GF-D8 (cell line): ENCODE results near the gene ACTMAP.
"Not testable (repeated sequence)": the region's sequence is repeated elsewhere in the genome, so short reads cannot be mapped to it uniquely, and the experiment has no call there.

Experiments
- DNase-seq: peaks from one replicate; lab custom pipeline; 2025; lab: John Stamatoyannopoulos, UW

The ACTMAP gene, protein sequence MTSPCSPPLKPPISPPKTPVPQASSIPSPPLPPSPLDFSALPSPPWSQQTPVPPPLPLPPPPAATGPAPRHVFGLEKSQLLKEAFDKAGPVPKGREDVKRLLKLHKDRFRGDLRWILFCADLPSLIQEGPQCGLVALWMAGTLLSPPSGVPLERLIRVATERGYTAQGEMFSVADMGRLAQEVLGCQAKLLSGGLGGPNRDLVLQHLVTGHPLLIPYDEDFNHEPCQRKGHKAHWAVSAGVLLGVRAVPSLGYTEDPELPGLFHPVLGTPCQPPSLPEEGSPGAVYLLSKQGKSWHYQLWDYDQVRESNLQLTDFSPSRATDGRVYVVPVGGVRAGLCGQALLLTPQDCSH

DNA sequence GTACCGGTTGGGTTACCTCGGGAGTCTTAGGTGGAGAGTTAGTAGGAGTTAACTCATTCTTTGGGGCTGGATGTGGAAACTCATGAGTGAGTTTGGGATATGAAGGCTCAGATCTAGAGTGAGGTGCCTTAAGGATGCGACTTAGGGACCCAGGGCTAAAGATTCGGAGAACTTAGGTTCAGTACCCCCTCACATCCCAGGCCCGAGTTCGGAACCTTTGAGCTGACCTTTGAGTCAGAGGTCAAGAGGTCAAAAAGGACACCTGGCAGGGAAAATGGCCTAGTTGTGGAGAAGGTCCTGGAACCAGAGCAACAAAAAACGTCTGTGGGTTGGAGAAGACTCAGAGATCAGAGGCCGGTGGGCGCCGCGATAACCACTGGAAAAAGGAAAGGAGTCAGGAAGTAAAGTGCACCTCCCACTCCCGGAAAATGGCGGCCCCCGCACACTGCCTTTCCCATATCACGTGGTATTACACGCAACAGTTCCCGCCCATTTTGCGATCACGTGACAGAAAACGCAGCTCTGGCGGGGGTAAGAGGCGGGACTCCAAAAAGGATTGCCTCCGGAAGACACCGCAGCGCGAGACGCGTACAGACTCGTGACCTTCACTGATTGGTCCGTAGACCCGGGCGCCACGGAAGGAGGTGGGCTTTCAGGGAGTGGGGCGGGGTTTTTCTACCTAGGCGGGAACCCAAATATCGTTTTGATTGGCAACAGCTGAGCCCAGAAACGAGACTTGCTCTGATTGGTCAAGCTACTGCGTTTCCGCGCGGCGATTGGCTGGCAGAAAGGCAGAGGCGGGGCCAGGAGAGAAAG is at the start of gene ACTMAP:
ACTMAP (minus strand) TSS at position 420 of the 816 bp plus-strand sequence. CDS start 674 bp downstream, outside the sequence.
- peak; percentile 99 for DNase-seq

DNA sequence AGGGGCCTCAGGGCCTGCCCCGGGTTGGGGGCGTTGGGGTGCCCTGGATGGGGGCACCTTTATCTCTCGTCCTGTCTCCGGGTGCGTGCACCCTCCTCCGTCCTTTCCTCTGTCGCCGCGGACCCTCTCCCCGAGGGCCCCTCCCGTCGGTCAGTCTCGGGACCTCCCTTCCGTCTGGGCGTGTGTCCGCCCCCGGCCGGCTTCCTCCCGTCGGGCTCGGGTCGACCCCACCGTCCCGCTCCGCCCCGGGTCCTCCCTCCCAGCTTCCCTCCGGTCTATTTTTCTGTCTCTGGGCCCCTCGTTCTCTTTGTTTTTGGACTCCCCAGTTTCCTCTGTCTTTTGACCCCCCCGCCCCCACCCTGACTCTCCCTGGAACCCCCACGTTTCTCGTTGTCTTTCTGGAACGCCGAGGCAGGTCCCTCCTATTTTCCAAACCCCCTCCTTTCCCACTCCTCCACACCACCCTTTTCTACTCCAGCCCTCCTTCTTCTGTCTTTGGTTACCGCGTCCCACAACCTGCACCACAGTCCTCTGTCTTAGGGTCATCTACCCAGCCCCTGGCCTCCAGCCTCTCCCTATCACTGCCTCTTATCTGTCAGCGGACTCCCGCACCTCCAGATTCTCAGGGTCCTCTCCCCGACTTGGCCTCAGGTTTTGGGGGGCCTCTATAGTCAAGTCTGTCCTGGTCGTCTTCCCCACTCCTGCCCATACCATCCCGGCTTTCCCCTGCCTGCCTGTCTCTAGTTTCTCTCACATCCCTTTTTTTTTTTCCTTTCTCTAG is 49.5 kb upstream of the ACTMAP start:
- DNase-seq = no peak

DNA sequence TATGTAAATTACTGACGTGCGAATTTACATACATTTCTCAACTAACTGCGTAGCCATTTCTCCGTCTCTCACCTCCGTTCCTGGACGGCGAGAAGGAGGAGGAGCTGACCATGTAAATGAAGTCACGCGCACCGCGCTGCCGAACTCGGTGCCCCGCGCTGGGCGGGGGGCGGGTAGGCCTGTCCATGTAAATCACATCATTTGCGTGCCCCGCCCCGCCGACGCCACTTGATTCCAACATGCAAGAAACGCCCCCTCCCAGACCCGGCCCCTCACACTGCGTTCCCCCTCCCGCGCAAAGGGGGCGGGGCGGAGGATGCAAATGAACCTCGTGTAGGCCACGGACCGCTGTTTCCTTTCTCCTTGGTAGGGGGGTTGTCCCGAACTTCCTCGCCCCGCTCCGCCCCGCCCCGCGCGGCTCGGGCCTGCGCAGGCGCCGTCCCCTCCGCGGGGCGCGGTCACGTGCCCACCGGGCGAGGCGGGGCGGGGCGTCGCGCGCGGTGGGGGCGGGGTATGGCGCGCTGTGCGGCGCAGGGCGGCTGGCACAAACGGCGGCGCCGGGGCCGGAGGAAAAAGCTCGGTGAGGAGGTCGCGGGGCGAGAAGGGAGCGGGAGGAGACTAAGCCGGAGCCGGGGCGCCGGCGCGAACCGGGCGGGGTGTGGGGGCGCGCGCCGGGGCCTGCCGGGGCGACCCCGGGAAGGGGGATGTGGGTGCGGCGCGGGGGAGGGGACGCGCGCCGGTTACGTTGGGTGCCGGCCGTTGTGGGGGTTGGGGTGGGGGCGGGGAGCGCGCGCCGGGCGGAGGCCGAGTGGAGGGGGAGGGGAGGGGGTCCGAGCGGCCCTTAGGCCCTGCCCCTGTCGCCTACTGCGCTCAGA is 48.6 kb upstream of the ACTMAP start, which contains the start of gene EGLN2:
EGLN2 (plus strand) TSS at position 509 of the 875 bp plus-strand sequence. CDS start 1,382 bp downstream, outside the sequence.
- DNase-seq = peak; percentile 99

DNA sequence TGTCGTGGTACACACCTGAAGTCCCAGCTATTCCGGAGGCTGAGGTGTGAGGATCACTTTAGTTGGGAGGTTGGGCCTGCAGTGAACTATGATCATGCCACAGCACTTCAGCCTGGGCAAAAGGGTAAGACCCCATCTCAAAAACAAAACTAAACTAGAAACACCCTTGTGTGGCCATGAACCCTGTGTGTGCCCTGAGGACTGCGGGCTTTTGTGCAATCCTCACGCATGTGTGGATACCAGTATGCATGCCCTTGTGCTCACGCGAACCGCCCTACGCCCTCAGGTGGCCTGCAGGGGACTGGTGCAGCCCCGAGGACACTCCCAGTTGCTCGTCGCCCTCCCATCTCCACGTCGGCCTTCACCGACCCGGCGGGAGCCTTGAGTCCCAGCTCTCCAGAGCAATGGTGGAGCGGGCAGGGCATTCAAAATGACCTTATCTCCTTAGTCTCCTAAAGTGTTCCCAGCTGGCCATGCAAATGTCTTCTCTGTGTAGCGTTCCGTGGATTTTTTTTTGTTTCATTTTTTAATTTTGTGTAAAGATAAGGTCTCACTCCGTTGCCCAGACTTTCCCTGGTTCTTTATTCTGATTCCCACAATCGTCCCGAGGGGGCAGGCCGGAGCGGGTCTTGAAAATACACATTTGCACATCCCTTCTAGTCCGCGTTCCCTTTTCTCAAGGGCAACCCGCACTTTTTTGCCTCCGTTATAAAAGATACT is 47.8 kb upstream of the ACTMAP start:
- peak; percentile 76 for DNase-seq

DNA sequence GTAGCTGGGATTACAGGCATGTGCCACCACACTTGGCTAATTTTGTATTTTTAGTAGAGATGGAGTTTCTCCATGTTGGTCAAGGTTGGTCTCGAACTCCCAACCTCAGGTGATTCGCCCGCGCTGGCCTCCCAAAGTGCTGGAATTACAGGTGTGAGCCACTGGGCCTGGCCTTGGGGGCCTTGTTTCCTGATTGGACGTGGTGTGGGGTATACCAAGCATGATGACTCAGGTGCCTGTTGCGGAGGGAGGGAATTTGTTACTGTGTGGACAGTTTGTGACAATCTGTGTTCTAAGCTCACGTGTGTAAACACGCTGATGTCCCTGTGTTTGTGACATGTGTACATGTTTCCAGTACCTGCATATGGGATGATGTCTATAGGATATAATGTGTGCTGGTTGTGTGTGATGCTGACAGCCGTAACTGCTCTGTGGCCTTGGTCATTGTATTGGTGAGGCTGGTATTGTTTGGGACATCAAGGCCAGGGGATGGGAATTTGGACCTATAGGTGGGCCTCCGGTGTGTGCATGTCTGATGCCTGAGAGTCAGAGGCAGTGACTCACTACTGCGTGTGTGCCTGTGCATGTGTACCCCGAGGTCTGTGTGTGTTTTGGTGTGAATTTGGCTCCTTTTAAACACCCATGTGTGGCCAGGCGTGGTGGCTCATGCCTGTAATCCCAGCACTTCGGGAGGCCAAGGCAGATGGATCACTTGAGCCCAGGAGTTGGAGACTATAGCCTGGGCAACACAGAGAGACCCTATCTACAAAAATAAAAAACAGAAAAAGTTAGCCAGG is 47.1 kb upstream of the ACTMAP start:
- no peak for DNase-seq

DNA sequence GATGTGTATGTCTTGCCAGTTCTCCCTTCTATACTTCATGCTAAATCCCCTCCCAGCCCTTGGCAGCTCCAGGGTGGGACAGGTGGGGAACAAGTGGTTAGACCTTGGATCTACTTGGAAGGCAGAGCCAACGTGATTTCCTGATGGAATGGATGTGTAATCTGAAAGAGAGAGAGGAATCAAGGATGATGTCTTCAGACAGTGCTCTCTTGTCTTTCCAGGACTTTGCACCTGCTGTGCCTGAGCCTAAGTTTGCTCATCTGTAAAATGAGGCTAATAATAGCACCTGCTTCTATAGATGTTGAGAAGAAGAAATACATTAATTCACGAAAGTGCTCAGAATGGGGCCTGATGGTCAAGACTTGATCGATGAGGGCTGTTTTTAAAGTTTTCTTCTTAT is 41.7 kb upstream of the ACTMAP start:
- no peak for DNase-seq

DNA sequence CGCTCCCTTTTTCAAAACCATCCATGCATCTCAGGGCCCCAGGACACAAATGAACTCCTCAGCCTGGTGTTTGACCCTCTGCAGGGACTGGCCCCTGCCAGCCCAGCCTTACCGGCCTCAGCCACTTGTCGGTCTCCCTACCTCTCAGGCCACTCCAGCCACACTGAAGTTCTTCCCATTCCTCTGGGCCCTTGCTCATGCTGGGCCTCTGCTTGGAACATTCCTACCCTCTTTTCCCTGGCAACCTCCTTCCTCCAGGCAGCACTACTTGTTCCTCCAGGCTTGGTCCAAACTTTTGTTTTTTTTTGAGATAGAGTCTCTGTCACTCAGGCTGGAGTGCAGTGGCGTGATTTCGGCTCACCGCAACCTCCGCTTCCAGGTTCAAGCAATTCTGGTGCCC is 41.1 kb upstream of the ACTMAP start:
- DNase-seq = no peak

DNA sequence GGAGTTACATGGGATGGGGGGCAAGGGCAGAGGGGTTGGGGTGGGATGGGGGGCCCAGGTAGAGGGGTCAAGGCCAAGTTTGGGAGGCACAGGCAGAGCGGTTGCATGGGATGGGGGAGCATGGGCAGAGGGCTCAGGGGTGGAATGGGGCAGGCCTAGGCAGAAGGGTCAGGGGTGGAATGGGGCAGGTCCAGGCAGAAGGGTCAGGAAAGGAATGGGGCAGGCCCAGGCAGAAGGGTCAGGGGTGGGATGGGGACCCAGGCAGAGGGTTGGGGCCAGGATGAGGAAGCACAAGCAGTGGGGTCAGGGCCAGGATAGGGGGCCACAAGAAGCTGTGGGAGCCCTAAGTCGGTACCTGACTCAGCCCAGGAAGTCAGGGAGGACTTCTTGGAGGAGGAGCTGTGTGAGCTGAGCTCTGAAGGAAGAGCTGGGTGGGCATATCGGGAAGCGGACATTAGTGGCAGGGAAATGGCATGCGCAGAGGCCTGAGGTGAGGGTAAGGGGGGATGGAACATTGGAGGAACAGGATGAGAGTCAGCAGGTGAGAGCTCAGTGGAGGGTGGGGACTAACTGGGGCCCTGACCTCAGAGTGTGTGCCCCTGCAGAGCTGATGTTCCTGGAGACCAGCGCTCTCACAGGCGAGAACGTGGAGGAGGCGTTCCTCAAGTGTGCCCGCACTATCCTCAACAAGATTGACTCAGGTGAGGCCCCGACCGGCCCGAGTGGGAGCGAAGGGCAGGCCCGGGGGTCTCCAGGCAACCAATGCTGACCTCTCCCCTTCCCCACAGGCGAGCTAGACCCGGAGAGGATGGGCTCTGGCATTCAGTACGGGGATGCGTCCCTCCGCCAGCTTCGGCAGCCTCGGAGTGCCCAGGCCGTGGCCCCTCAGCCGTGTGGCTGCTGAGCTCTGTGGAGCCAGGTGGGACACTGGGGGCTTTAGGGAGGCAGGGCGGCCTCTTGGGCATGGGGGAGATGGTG is 36.1 kb upstream of the ACTMAP start:
- DNase-seq = no peak

DNA sequence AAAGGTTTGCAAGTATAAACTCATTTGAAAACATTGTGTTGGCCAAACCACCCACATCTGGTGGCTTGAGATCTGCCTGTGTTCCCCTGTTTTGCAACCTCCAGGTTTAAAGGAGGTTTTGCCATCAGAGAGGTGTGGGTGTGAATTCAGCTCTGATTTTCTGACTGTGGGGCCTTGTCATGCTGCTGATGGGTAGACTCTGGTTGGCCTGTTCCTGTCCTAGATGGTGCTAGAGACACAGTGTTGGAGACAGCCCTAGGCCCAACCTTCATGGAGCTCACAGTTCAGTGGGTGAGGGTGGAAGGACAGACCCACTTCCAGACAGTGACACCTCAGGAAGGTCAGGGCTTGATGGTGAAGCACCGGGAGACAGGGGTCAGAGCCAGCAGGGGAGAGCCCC is 35.2 kb upstream of the ACTMAP start:
- no peak for DNase-seq

DNA sequence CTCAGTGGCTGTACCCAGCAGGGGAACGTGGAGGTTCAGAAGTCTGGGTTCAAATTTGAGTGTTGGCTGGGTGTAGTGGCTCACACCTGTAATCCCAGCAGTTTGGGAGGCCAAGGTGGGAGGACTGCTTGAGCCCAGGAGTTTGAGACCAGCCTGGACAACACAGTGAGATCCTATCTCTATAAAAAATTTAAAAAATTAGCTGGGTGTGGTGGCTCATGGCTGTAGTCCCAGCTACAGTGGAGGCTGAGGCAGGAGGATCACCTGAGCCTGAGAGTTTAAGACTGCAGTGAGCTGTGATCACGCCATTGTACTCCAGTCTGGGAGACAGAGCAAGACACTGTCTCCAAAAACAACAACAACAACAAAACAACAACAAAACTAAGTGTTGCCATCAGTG is 33.9 kb upstream of the ACTMAP start:
- DNase-seq = not testable (repeated sequence)

DNA sequence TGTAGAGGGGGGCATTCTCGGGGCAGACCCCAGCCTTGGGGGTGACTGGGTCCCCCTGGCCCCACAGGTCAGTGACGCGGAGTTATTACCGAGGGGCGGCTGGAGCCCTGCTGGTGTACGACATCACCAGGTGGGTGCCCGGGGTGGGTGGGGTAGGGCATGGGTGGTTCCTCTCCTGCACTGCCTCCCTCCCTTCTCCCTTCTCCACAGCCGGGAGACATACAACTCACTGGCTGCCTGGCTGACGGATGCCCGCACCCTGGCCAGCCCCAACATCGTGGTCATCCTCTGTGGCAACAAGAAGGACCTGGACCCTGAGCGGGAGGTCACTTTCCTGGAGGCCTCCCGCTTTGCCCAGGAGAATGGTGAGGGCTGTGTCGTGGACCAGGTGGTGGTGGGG is 33.4 kb upstream of the ACTMAP start:
- no peak for DNase-seq

DNA sequence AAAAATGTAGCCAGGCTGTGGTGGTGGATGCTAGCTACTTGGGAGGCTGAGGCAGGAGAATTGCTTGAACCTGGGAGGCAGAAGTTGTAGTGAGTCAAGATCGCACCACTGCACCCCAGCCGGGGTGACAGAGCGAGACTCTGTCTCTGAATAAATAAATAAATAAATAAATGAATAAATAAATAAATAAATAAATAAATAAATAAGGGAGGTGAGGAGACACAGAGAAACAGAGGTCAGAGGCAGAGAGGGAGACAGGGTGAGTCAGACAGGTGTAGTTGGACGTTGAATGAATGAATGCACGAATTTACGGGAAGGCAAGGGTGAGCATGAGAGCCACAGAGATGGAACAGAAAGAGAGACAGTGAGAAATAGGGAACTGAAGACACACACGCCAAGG is 30.9 kb upstream of the ACTMAP start:
- DNase-seq = no peak

DNA sequence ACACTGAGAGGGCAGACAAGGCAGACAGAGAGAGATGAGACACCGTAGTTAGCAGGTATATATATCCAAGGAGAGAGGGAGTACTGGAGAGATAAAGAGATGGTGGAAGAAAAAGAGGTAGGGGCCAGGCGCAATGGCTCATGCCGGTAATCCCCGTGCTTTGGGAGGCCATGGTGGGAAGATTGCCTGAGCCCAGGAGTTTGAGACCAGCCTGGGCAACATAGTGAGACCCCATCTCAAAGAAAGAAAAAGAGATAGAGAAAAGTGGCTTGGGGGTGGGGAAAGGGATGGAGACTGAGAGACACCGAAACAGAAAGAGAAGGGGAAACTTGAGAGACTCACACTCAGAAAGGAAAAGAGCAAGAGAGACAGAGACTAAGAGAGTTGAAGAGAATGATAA is 30.3 kb upstream of the ACTMAP start:
- no peak for DNase-seq

DNA sequence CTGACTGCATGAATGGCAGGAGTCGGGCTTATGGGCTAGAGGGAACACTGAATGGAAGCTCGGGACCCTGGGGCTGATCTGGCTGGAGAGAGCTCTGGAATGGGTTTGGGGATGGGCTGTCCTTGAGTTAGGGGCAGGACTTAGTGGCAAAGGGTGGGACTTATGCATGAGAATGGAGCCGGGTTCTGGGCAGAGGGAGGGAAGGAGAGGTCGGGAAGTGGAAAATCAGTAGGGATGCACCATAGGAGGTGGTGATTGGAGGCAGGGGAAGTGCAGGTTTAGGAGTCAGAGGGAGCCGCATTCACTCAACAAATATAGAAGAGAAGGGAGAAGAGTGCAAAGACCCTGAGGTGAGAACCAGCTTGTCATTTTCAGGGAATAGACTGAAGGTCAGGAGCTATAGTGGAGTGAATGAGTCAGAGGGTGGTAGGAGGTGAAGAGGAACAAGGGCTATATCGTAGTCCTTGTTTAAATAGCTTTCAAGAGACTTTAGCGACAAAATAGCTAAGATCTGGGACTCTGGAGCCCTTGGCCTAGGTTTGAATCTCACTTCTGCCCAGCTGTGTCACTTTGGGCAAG is 28.5 kb upstream of the ACTMAP start:
- no peak for DNase-seq

DNA sequence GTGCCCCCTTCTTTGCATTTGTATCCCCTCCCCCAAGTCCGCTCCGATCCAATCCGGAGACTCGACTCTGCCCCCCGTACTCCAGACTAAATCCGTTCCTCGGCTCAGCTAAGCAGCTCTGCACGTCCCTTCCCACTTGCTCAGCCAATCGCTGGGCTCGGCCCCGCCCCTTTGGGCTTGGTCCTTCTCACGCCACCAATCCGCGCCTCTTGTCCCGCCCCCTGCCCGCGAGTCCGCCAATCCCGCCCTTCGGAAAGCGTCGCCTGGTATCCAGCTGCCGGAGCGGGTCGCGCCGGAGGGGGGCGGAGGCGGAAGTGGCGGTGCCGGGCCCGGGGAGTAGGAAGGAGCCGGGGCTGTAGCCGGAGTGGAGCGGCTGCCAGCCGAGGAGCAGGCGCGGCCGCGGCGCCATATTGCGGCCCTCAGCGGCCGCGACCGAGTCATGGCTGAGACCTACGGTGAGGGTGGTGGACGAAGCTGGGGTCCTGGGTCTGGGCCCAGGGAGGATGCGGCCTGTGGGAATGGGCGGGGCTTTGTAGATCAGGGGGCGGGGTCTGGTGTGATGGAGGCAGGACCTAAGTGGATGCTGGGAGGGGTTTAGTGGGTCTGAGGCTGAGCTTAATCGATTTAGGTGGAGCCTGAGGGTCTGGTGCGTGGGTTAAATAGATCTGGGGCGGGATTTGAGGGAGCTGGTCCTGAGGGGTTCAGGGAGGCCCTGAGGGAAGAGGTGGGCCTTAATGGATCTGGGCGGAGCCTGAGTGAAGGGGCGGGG is 27.8 kb upstream of the ACTMAP start, which contains the start of gene RAB4B:
RAB4B (plus strand) TSS at position 311 of the 769 bp plus-strand sequence; CDS start at position 440, 129 bp downstream.
- DNase-seq = peak; percentile 98

DNA sequence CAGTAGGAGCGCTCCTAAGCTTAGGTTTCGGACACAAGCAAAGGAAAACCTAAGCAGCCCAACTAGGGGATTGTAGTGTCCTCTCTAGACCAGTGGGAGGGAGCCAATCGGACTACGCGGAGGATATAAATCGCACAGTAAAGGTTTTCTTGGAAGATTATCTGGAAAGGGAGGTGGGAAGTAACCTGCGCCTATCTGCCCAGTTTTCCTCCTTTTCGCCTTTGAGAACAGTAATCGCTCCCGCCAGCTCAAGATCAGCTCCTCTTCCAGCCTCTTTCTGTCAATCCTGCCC is 27.3 kb upstream of the ACTMAP start:
- DNase-seq = no peak

DNA sequence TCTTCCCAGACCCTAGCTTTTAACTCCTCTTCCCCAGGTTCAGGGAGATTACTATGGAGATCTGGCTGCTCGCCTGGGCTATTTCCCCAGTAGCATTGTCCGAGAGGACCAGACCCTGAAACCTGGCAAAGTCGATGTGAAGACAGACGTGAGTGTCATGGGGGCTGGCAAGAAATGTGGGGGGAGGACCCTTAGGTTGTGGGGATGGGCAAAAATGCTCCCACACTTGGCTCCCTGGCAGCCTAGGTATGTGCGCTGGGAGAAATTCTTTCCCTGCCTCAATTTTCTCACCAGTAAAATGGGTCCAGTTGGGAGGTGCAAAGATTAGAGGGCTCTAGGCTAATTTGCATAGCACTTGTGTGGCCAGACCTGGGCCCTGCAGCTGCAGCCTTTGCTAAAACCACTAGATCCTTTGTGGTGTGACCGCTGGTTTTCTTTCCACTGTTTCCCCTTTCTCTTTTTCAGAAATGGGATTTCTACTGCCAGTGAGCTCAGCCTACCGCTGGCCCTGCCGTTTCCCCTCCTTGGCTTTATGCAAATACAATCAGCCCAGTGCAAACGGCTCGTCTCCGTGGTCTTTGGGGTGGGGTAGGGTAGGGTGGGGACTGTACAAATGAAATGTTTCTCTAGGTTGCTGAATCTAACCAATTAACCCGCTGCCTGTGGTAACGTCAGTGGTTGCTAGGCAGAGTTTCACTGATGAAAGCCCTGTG is 26.8 kb upstream of the ACTMAP start:
- peak; percentile 97 for DNase-seq
